Measurements from ENCODE around the gene TTC12. TPM values are rescaled to one million over a fixed set of nuclear protein-coding genes. Genes with fewer than 3 reads are reported as not detected.

Gene TTC12
- polyA plus RNA-seq, 1 of the 3 experiments (the other 2 are of a cell fraction): 15.1 TPM

GRCh38 chr11:113373306-113373705, 58.9 kb downstream of the TTC12 start:
- no peaks in the 10 kb centered on the region for H3K9me3 ChIP-seq
- TF ChIP-seq FOSL2 (IDR thresholded peaks at IDR 0.05; ENCODE audit: borderline replicate concordance, low read depth) (no peak), IRF3 (IDR thresholded peaks at IDR 0.05; ENCODE audit: low read depth, low read length) (no peak), POLR2AphosphoS5 (IDR thresholded peaks at IDR 0.05; ENCODE audit: low read depth, low read length) (no peak), USF2 (IDR thresholded peaks at IDR 0.05; ENCODE audit: borderline replicate concordance, low read depth, low read length) (no peak), ZBTB33 (IDR thresholded peaks at IDR 0.05; ENCODE audit: borderline replicate concordance, low read depth) (no peak), ELF1 (IDR thresholded peaks at IDR 0.05) (no peak), TAF1 (IDR thresholded peaks at IDR 0.05; ENCODE audit: borderline replicate concordance, low read depth, low read length) (no peak), EP300 (IDR thresholded peaks at IDR 0.05; ENCODE audit: borderline replicate concordance in 1 of 2, low read depth in 1 of 2, low read length in 1 of 2) (no peak), SMC3 (IDR thresholded peaks at IDR 0.05; ENCODE audit: low read depth, low read length) (no peak), REST (IDR thresholded peaks at IDR 0.05; ENCODE audit: low read depth, low read length) (no peak), FOXJ3 (CRISPR knock-in tag; IDR thresholded peaks at IDR 0.05) (no peak), YY1 (IDR thresholded peaks at IDR 0.05; ENCODE audit: low read depth) (no peak), USF1 (IDR thresholded peaks at IDR 0.05; ENCODE audit: borderline replicate concordance, low read depth) (no peak), MXI1 (IDR thresholded peaks at IDR 0.05; ENCODE audit: low read depth, low read length) (no peak), NFIC (IDR thresholded peaks at IDR 0.05; ENCODE audit: borderline replicate concordance) (no peak), SIN3A (IDR thresholded peaks at IDR 0.05; ENCODE audit: borderline replicate concordance, low read depth, low read length) (no peak), JUND (IDR thresholded peaks at IDR 0.05) (no peak)
- no peak overlapping the region for H3K9ac ChIP-seq
- peaks cover 0 to 21% of the 10 kb centered on the region in 2 experiments; a peak in 2 of 4 replicates for H3K4me1 ChIP-seq (ENCODE audit: control insufficient read depth in 1 of 2, insufficient read depth in 2 of 2, low read depth in 1 of 2, low read length in 1 of 2)
- WGBS (ENCODE audit: low lambda C conversion rate): 42% methylated on average over 3 of the region's 3 CpGs
- H3K79me2 ChIP-seq (ENCODE audit: insufficient read depth): no peaks in the 10 kb centered on the region
- H3K36me3 ChIP-seq (replicated peaks in 1 of 2; ENCODE audit: control insufficient read depth in 1 of 2, insufficient read depth in 2 of 2, low read length in 1 of 2): no peaks in the 10 kb centered on the region
- no peak for DNase-seq
- no peak overlapping the region for H3K4me3 ChIP-seq (ENCODE audit: low read depth in 2 of 2, low read length in 1 of 2)
- CTCF ChIA-PET: no interaction called here
- no peaks in the 10 kb centered on the region for H3K27me3 ChIP-seq (ENCODE audit: insufficient read depth)
- H4K20me1 ChIP-seq (ENCODE audit: insufficient read depth): no peaks in the 10 kb centered on the region
- POLR2A ChIA-PET: no interaction called here
- H3F3A ChIP-seq (replicated peaks; ENCODE audit: insufficient read depth): no peaks in the 10 kb centered on the region
- H3K4me2 ChIP-seq: no peak overlapping the region
- H3K9me2 ChIP-seq: no peaks in the 10 kb centered on the region
- no peak overlapping the region for H2AFZ ChIP-seq (ENCODE audit: low read depth)
- H3K27ac ChIP-seq (ENCODE audit: low read depth in 2 of 2, low read length in 1 of 2): no peak overlapping the region
